BJ (cell line): ENCODE results near the gene EP400. TPM values are rescaled to one million over a fixed set of nuclear protein-coding genes. Genes with fewer than 3 reads are reported as not detected.
"Not testable (repeated sequence)": the region's sequence is repeated elsewhere in the genome, so short reads cannot be mapped to it uniquely, and the experiment has no call there.

ENCODE experiments used
- CTCF ChIA-PET: fragments of 350-600 bp; formaldehyde crosslinking; extraction: SDS; loops from one replicate; lab custom pipeline; 2021; ENCODE audit warnings: antibody characterized with exemption, inconsistent platforms; lab: Yijun Ruan, JAX
- POLR2A ChIA-PET: fragments of 300-600 bp; sonication (Branson Sonifier 250); formaldehyde crosslinking; extraction: SDS; loops from one replicate; lab custom pipeline; 2021; ENCODE audit warnings: antibody characterized with exemption; lab: Charles Lee
- DNase-seq: peaks from one replicate; pipeline ENCODE4 v3.0.0-alpha.2; 2011; ENCODE audit warnings: low read depth
- H3K27me3 ChIP-seq: 2 replicates; pipeline ENCODE4 v1.6.0; 2011; ENCODE audit warnings: low read length; ENCODE audit not compliant: control insufficient read depth, insufficient read depth
- H3K36me3 ChIP-seq: 2 replicates; pipeline ENCODE4 v1.5.1; 2011; ENCODE audit warnings: low read length; ENCODE audit not compliant: control insufficient read depth, insufficient read depth
- H3K4me3 ChIP-seq: 2 replicates; pipeline ENCODE4 v1.5.1; 2011; ENCODE audit warnings: low read depth, mild to moderate bottlenecking, control low read depth, low read length
- polyA plus RNA-seq: library from polyadenylated mRNA; depleted of rRNA; stranded (reverse); fragments of >200 nt; gene quantifications from 2 replicates; pipeline ENCODE4 v1.2.3, GENCODE V29; 2011
- TF ChIP-seq, protein P1 (sequence below): IDR thresholded peaks from 2 replicates; pipeline ENCODE4 v1.5.1; 2011; ENCODE audit warnings: low read depth, mild to moderate bottlenecking, control low read depth, inconsistent platforms, low read length, moderate library complexity; ENCODE audit not compliant: insufficient read depth

The EP400 gene
- polyA plus RNA-seq, 1 experiment: 2.5 TPM

- TF ChIP-seq, protein P1, sequence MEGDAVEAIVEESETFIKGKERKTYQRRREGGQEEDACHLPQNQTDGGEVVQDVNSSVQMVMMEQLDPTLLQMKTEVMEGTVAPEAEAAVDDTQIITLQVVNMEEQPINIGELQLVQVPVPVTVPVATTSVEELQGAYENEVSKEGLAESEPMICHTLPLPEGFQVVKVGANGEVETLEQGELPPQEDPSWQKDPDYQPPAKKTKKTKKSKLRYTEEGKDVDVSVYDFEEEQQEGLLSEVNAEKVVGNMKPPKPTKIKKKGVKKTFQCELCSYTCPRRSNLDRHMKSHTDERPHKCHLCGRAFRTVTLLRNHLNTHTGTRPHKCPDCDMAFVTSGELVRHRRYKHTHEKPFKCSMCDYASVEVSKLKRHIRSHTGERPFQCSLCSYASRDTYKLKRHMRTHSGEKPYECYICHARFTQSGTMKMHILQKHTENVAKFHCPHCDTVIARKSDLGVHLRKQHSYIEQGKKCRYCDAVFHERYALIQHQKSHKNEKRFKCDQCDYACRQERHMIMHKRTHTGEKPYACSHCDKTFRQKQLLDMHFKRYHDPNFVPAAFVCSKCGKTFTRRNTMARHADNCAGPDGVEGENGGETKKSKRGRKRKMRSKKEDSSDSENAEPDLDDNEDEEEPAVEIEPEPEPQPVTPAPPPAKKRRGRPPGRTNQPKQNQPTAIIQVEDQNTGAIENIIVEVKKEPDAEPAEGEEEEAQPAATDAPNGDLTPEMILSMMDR: no peak
- no peaks in the 10 kb centered on the region for H3K27me3 ChIP-seq
- no peak for DNase-seq
- no peak overlapping the region for H3K4me3 ChIP-seq
- POLR2A ChIA-PET: no interaction called here
- peaks cover 3% of the 10 kb centered on the region for H3K36me3 ChIP-seq
- CTCF ChIA-PET: no interaction called here
Observed at GRCh38 chr12:132099739-132100138, 150.0 kb downstream of the EP400 start.

- H3K27me3 ChIP-seq: no peaks in the 10 kb centered on the region
- POLR2A ChIA-PET: no interaction called here
- no peak for DNase-seq
- TF ChIP-seq, protein P1: no peak
- CTCF ChIA-PET: no interaction called here
- H3K36me3 ChIP-seq: peaks cover 3% of the 10 kb centered on the region
- H3K4me3 ChIP-seq: no peak overlapping the region
Observed at GRCh38 chr12:132100306-132101065, 150.7 kb downstream of the EP400 start.

DNA sequence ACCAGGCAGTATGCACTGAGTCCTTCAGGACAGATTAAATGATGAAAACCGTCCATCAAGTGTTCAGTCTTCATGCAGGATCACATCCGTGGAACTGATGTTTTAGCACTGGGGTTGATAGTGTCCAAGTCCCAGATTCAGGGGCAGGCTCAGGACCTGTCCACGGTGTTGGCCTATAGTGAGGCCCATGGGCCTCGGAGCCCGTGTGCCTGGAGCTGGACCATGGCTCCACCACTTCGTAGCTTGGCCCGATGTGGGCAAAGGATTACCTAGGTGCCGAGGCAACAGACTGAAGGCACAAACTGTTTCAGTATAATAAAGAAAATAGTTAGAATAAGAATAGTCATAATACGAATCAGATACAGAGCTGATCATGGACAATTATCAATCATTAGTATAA, 152.6 kb downstream of the EP400 start:
- Histone ChIP-seq H3K36me3 (peaks cover 3% of the 10 kb centered on the region), H3K27me3 (no peaks in the 10 kb centered on the region), H3K4me3 (no peak overlapping the region)
- TF ChIP-seq, protein P1: no peak
- POLR2A ChIA-PET: no interaction called here
- no peak for DNase-seq
- CTCF ChIA-PET: interaction anchor here (0.9 kb wide), 1 partner anchor 10 kb away, joined by 3 read pairs; no protein-coding TSS in a partner anchor

DNA sequence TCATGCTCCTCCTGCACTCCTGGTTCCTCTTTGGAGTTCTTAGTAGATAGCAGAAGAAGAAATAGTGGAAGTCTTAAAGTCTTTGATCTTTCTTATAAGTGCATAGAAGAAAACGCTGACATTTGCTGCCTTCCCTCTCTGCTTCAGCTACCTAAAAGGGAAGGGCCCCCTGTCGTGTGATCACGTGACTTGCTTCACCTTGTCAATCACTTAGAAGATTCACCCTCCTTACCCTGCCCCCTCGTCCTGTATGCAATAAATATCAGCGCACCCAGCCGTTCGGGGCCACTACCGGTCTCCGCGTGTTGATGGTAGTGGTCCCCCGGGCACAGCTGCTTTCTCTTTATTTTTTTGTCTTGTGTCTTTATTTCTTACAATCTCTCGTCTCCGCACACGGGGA, 153.3 kb downstream of the EP400 start:
- CTCF ChIA-PET: interaction anchor here (0.9 kb wide), 1 partner anchor 9 kb away, joined by 3 read pairs; no protein-coding TSS in a partner anchor
- H3K36me3 ChIP-seq, POLR2A ChIA-PET, H3K27me3 ChIP-seq, H3K4me3 ChIP-seq, DNase-seq: not testable (repeated sequence)

DNA sequence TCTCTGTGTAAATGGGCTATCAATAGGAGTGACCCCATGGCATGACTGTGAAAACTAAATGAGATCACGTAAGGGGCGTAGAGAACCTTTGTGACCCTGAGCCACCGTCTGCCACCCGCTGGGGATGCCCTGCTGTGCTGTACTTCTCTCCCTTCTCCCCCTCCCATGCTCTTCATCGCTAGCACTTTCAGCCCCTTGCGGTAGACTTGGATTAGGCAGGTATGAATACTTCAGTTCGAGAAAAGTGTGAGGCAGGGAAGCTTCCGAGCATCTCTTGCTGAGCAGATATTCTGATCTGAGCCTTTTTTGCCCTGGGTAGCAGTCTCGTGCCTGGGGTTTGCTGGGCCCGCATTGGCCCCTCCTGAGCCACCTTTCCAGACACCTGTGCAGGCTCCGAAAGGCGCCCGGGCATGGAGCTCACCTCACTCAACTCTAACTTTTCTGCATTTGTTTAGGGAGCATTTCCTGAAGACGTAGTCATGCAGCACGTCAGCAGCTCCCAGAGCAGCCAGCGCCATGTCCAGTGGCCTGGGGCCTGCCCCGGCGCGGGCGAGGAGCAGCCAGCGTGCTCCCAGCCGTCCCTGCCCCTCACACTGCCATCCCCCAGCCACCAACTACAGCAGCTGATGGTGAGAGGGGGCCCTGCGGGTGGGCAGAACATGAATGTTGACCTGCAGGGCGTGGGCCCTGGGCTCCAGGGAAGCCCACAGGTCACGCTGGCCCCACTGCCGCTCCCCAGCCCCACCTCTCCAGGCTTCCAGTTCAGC, 154.0 kb downstream of the EP400 start:
- CTCF ChIA-PET: interaction anchor here (0.9 kb wide), 1 partner anchor 9 kb away, joined by 3 read pairs; no protein-coding TSS in a partner anchor
- POLR2A ChIA-PET: no interaction called here
- peaks cover 6% of the 10 kb centered on the region for H3K36me3 ChIP-seq
- no peak overlapping the region for H3K4me3 ChIP-seq
- TF ChIP-seq, protein P1: no peak
- DNase-seq: no peak
- no peaks in the 10 kb centered on the region for H3K27me3 ChIP-seq
